RKO (cell line): ENCODE data around the gene KMO.

Experiments
- DNase-seq: peaks from one replicate; pipeline ENCODE4 v3.0.0-alpha.2; 2016; ENCODE audit warnings: low spot score

KMO gene

DNA sequence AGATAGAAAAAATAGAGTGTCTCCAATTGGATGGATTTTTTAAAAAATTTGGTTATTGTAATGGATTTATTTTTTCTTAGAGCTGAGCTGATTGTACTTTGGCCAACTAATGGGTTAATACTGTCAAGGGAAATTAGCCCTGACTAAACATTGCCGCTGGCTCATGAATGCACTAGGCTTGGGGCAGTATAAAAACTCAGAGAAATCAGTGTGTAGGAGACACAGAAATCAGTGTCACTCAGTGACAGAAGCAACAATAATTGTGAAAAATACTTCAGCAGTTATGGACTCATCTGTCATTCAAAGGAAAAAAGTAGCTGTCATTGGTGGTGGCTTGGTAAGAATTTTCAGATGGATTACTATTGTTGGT lies at the start of gene KMO:
KMO (plus strand) TSS at position 217 of the 370 bp plus-strand sequence; CDS start at position 284, 67 bp downstream.
- peak; percentile 67 for DNase-seq

GRCh38 chr1:241482761-241483250 lies 49.4 kb upstream of the KMO start:
- DNase-seq: peak; percentile 89

GRCh38 chr1:241485145-241485544 lies 47.0 kb upstream of the KMO start:
- DNase-seq: no peak

- peak; percentile 43 for DNase-seq
Observed at GRCh38 chr1:241485554-241485992, 46.6 kb upstream of the KMO start.

DNA sequence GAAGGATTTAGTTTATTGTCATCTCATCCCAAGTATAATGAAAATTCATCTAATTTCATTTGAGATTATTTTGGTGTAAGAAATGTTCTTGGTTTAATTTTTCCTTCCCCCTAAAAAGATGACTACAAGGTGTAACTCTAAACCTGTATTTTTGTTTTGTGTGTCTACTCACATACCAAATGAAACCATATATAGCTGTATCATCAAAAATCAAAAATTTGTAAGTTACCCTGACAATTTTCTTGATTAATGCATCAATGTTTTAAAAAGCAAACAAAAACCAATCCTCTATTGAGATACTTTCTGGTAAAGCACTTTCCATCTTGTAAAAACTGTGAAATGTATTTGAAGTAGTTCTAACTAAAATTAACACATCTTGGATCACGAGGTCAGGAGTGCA lies 43.4 kb upstream of the KMO start:
- DNase-seq: no peak

- no peak for DNase-seq
Observed at GRCh38 chr1:241495741-241496140, 36.4 kb upstream of the KMO start.

DNA sequence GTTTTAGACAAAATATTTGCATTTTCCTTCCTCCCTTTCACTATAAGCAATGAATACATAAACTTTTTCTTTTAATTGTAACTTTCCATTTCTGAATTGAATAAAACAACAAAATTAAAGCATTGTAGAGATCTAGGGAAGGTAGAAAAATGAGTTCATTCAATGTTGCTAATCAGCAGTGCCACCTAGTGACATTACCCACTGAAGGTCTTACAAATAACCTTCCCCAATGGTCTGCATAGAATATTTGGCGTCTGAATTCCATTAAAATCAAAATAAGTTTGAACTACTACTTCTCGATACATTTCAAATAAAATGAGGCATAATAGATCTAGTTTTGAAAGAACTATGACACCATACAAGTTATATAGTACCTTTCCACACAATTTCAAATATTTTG lies 32.3 kb upstream of the KMO start:
- peak; percentile 48 for DNase-seq

GRCh38 chr1:241503444-241503843 lies 28.7 kb upstream of the KMO start:
- no peak for DNase-seq

DNA sequence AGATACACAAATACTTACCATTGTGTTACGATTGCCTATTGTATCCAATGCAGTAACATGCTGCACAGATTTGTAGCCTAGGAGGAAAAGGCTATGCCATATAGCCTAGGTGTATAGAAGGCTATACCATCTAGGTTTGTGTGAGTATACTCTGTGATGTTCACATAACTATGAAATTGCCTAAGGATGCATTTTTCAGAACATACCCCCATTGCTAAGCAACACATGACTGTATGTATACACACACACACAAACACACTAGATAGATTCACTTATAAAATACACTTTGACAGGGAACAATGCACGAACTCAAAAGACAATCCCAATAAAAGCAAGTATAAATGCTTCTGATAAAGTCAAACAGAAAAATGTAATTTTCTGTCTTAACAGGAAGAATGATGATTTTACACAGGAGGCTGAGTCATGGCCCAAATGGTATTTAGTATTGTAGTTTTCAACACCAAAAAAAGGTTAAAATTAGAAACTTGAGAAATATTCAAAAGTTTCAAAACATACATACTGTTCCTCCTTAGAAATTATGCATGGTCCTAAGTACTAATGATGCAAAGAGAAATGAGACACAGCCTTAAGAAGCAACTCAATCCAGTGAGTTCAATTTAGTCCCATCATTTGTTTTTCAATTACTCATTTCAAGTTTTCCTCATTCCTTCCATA lies 24.9 kb upstream of the KMO start:
- DNase-seq: no peak

- DNase-seq: no peak
Observed at GRCh38 chr1:241513378-241513777, 18.8 kb upstream of the KMO start.

- DNase-seq: peak; percentile 53
Observed at GRCh38 chr1:241518476-241519307, 13.5 kb upstream of the KMO start.

DNA sequence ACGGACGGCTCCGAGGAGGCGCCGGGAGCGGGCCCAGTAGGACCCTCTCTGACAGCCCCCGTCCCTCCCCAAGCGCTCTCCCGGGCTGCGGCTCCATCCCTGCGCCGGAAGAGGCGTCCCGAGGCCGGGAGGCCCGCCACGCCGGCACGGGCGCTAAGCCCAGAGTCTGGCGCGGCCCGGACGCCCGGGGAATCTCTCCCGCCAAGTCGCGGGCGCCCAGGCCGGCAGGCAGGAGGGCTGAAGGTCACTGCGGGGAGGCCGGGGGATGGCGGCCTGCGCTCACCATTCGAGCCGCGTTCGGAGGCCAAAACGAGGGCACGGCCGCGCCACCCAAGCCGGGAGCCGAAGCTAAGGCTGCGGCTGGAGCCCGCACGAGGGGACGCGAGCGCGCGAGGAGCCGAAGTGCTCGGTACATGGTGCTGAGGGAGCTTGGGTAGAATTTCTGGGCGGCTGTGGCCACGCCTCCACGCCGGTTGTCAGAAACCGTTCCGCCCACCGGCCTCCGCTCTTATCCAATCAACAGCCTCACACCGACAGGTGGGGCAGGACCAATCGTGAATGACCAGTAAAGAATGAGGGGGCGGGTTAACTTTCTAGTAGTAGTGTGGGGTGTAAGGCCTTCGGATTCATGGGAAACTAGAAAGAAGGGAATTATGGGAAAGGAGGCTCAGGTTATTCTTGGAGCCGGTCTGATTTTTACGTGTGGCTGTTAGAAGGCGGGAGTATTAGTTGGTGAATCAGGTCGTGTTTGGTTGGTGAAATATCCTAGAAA lies 12.7 kb upstream of the KMO start, which contains the start of gene FH:
FH (minus strand) TSS at position 448 of the 772 bp plus-strand sequence; CDS start at position 415, 33 bp downstream.
- peak; percentile 98 for DNase-seq

- no peak for DNase-seq
Observed at GRCh38 chr1:241520080-241520465, 12.1 kb upstream of the KMO start.

DNA sequence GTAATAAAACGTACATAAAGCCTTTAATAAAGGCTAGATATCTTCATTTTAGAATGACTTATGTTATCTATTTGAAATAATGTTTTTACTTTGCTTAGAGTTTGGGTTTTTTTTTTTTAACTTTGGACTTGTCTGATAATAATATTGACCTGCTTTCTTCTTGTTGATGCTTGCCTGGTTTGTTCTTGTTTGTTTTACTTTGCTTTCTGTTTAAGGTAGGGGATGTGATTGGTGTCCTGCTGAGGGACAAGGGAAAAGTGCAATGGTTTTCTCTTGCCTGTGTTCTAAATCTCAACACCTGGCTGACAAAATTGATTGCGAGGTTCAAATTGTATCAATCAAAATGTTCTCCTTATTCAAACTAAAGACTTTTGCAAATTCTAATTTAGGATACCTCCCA lies 10.5 kb upstream of the KMO start:
- no peak for DNase-seq

DNA sequence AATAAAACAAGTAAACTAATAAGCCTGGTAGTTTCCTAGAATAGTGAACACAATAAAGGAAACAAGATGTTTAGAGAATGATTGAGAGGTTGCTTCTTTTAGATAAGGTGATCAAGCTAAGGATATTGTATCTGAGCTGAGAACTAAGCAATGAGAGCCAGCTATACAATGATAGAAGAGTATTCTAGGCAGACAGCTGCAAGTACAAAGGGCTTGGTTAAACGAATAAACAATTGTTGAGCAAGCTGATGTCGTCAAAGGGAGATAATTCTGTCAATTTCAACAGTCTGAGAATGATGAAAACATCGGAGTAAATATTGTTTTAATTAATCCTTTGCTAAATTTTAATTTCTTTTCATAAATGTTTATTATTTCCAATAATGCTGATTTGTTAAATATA lies 7.2 kb upstream of the KMO start:
- no peak for DNase-seq

DNA sequence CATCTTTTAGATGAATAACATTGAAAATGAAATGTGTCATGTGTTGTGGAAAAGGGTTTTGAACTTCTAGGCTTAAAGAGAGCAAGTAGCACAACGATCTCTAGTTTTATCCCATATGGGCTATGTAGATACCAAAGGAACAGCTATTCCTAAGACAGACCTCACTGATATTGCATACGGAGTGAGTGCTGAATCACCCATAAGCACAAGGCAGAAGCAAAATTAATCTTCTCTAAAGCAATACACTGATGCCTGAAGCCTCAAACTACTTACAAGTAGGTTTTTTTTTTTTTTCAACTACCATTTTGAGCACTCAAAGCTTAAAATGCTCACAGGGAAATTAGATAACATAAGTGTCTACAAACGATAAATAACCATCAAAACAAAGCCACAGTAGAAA lies 5.0 kb upstream of the KMO start:
- no peak for DNase-seq

- DNase-seq: peak; percentile 91
Observed at GRCh38 chr1:241531195-241532161, 700 bp upstream of the KMO start.

DNA sequence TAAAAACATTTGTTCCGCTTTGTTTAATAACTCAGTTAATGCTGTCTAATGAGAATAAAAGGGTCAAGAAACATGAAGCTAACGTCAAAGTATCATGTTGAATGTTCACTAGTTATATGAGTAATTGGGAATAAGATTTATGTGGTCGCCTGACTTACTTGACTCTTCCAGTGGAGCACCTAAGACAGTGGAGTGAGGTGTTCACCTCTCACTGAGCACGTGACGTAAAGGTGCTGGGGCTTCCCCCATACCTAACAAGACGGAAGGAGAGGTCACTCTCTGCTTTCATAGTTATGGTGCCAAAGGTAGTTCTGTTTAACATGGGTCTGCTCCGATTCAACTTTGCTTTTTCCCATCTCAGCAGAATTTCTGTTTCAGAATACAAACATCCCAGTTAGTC lies 686 bp downstream of the KMO start:
- DNase-seq: no peak

GRCh38 chr1:241533326-241534115 lies 1.3 kb downstream of the KMO start:
- no peak for DNase-seq

- no peak for DNase-seq
Observed at GRCh38 chr1:241536304-241536703, 4.1 kb downstream of the KMO start.
